Sciatic nerve (tissue), 1 donor: ENCODE data around the gene ITPK1. TPM values are rescaled to one million over a fixed set of nuclear protein-coding genes. Genes with fewer than 3 reads are reported as not detected.

ENCODE experiments used
- total RNA-seq: library from RNA; stranded (reverse); fragmentation: NEBNext Ultra II Directional; extraction: Animal tissue kit (Norgen Biotek cat#: 25700); gene quantifications from one replicate; pipeline ENCODE4 v1.2.1, GENCODE V29; 2021
- donor health status: DM: no; HTN: no; CAD: no.

ITPK1 gene
- total RNA-seq, 1 donor from 2014 or later: 118 TPM

Other genes with a start within 250 kb of the ITPK1 start
- gene CHGA, start 192.8 kb downstream of the ITPK1 start, total RNA-seq: not detected
- 22.9 TPM for gene MOAP1, start 69.0 kb upstream of the ITPK1 start, total RNA-seq
- gene LYSET, start 69.4 kb upstream of the ITPK1 start, total RNA-seq: 15.8 TPM
- gene GON7, start 91.1 kb upstream of the ITPK1 start, total RNA-seq: 7.4 TPM
- 18.7 TPM for gene UBR7, start 91.3 kb upstream of the ITPK1 start, total RNA-seq
- 40.7 TPM for gene BTBD7, start 217.1 kb upstream of the ITPK1 start, total RNA-seq
- gene COX8C, start 231.3 kb upstream of the ITPK1 start, total RNA-seq: not detected